Activated gamma-delta T cell treated with Interleukin-2 at 50 U/mL for 16 hours (primary cell): ENCODE data around the gene TMEM178B.

Source experiments
- DNase-seq: peaks from one replicate; pipeline ENCODE4 v3.0.0-alpha.2; 2020

TMEM178B gene

GRCh38 chr7:141275350-141275749 is 201.5 kb downstream of the TMEM178B start:
- no peak for DNase-seq

GRCh38 chr7:141276031-141276430 is 202.2 kb downstream of the TMEM178B start:
- no peak for DNase-seq

- no peak for DNase-seq
These were observed 206.2 kb downstream of the TMEM178B start for GRCh38 chr7:141280100-141280499.

- DNase-seq = no peak
These were observed 207.4 kb downstream of the TMEM178B start for GRCh38 chr7:141281311-141281710.

- DNase-seq = no peak
These were observed 212.7 kb downstream of the TMEM178B start for GRCh38 chr7:141286522-141286921.

GRCh38 chr7:141287936-141288335 is 214.1 kb downstream of the TMEM178B start:
- DNase-seq = no peak

GRCh38 chr7:141288626-141289025 is 214.8 kb downstream of the TMEM178B start:
- no peak for DNase-seq

DNA sequence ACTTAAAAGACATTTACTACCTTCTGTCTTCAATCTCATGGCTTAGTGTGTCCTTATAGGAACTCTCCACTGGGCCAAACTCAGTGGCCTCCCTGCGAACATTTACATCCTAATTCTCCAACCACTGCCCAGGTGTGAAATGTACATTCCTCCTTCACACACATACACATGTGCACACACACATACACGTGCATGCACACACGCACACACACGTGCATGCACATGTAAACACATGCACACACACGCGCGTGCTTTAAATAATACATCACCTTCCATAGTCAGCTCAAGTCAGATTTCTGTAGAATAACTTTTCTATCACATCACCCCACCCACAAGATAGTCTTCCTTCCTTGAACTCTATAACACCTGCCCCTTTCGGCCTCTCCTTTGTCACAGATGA is 216.5 kb downstream of the TMEM178B start:
- no peak for DNase-seq

DNA sequence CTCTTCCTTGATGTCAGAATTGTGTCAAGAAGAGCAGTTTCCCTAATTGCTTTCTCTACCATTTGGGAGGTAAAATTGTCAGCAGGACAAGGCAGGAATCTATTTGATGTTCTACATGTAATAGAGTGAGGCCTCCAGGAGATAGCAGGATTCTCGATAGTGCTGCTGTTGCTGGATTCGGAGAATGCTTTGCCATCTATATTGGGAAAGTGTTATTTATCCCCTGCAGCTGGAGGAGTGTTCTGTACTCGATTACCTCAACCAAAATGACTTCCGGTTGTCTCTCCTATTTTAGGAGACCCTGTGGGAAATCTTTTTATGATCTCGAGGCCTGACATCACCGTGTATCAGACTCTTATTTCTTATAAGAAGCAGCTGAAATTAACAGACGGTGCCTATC is 217.1 kb downstream of the TMEM178B start:
- no peak for DNase-seq

DNA sequence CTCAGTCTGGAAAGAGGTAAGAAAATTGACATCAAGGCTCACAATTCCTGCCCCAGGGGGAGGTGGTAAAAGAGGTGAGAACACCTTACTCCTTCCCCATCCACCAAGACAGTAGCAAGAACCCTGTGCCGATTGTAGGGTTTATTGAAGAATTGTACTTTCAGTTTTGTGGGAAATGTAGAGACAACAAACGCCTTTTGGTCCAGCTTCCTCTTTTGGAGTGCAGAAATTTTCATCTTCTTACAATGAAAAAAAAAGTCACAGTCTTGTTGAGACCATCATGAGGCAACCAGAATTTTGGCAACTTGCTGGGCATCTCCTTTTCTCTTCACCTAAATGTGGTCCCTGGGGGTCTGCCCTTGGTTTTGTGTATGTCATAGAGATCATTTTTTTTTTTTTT is 217.7 kb downstream of the TMEM178B start:
- no peak for DNase-seq

- no peak for DNase-seq
These were observed 220.4 kb downstream of the TMEM178B start for GRCh38 chr7:141294143-141294829.

- no peak for DNase-seq
These were observed 221.6 kb downstream of the TMEM178B start for GRCh38 chr7:141295367-141295895.

DNA sequence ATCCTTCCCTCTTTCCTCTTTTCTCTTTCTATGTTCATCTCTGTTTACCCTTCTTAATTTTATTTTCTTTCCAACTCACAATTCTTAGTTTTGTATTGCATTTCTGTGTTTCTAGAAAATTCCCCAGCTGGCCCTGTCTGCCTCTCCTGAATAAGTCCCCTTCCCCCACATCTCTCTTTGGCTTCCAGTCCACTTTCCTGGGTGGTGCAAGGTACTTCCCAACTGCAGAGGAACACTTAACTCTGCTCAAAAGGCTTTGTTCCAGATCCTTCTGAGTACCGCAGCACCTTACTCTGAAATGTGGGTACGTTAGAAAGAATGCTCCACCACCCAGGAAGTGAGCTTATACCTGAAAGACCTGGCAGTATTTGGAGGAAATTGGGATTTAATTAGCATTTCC is 227.0 kb downstream of the TMEM178B start:
- no peak for DNase-seq

GRCh38 chr7:141301544-141301943 is 227.7 kb downstream of the TMEM178B start:
- DNase-seq = no peak

DNA sequence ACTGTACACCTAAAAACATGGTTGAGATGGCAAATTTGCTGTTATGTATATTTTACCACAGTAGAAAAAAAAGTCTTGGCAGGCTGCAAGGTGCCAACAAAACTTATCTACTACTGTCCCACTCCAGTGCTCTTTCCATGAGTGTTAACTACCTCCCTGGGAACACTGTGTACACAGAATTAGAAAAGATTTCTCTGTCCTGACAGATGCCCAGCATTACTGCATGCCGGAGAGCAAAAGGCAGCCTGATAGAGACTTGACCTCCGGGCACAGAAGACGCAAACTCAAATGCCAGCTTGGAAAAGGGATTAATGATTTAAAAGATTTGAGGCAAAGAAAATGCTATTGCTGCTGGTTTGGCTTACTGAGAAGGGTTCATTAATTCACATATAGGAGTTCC is 228.8 kb downstream of the TMEM178B start:
- no peak for DNase-seq

GRCh38 chr7:141304291-141304690 is 230.4 kb downstream of the TMEM178B start:
- DNase-seq = no peak

DNA sequence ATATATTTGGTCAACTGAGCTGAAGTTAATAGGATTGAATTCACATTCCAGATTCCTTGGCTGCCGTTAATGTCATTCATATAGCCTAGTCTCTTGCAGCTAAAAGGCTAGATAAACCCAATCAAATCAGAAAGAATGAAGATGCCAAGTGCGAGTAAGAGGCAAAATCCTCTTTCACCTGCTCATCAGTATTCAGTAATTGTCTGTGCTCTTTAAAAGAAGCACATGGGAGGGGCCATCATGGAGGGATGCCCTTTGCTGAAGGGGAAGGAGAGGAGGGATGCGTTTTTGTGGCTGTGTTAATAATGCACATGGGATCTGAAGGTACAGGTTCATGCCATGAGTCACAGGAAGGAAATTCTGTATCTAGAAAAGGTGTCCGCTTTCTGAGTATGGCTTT is 232.2 kb downstream of the TMEM178B start:
- no peak for DNase-seq

GRCh38 chr7:141312395-141312794 is 238.5 kb downstream of the TMEM178B start:
- DNase-seq = no peak

- DNase-seq = no peak
These were observed 239.1 kb downstream of the TMEM178B start for GRCh38 chr7:141312828-141313521.

- DNase-seq = no peak
These were observed 240.0 kb downstream of the TMEM178B start for GRCh38 chr7:141313896-141314295.

DNA sequence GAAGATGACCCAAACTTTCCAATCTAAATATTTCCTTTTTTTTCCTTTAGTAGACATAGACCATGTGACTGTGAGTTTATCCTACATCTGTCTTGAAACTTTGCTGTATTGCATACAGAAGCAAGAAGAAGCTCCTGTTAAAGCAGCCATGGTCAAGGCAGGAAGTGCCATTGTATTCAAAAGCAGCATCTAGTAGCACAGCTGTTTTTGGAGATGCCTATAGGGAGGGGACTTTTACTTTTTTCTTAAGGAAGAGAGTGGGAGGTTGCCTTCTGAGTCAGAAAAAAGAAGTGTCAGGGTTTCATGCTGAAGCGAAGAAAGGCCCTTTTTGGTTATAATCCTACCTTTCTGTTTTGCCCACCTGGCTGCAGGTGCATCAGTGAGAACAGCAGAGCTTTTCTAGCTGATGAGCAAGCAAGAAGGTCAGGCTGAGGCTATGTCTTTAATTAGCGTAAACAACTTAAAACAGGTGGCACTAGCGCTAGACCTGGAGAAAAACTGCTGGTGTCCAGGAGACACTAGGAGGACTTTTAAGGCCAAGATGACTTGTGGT is 243.2 kb downstream of the TMEM178B start:
- no peak for DNase-seq

- DNase-seq = no peak
These were observed 246.4 kb downstream of the TMEM178B start for GRCh38 chr7:141320287-141320686.

GRCh38 chr7:141322383-141322782 is 248.5 kb downstream of the TMEM178B start:
- no peak for DNase-seq

DNA sequence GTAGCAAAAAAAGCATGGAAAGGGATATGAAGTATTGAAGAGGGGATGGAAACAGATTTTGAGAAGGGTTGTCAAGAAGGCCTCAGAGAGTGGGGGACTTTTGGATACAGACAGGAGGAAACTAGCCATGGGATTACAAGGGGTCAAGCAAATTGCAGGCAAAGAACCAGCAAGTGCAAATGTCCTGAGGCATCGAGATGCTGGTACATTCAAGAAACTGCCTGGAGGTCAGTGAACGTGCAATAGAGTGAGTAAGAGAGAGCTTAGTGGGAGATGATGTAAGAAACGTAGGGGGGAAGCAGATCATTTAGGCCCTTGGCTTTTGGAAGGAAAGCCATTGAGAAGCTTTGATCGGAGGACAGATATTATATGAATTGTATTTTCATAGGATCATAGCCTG is 250.0 kb downstream of the TMEM178B start:
- no peak for DNase-seq
